ENCODE results near the gene CRTC1.

Gene CRTC1

DNA sequence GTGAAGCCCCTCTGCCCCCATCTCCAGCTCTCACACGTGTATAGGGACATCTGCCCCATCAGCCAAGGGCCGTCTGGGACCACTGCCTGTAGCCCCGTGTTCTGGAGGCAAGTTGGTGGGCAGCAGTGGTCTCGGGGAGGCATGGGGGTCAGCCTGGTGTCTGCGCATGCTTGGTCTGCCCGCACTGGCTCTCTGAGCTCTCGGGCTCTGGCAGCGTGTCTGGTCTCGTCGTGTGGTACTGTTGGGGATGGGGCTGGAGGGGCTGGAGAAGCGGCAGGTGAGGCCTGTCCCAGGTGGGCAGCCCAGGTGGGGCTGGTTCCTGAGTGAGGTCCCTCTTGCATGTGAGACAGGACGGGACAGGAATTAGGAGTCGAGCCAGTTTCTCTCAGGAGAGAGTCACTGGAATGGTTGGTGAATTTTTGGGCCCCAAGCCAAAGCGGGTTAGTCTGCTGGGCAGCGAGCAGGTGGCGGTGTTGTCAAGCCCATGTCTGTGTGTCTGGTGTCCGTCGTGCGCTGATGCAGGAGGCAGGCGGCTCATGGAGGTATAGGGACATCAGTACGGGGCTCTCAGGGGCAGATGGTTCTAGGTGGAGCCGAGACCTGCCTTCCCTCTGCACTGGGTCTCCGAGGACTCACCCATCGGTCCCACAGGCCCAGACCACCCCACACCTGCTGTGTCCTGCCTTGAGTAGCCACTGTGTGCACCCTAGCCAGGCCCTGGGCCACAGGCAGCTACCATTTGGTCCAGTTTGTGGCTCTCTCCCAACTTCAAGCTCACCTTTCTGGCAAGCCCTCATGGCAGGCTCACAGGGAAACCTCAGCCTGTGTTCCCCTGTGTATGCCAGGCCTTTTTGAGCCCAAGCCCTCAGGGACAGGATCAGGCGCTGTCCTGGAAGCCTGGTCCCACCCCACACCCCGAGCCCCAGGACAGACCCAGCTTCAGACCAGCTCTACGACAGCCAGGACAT is 89.4 kb downstream of the CRTC1 start:
- DNase-seq = no peak

DNA sequence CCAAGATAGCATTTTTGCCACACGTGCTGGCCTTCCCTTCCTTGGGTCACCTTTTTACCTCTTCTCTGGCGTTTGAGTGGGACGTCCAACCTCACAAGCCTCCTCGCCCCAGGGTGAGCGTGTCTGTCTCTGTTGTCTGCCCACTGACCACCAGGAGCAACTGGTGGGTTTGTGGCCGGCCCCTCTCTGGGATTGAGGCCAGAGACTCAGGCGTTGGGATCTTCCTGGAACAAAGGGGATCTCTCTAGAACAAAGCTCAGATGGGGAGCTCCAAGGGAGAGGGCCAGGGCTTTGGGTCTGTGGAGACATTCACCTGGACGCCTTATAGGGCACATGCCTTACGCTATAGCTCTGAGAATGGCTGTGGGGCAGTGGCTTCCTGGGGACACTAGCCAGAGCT is 90.2 kb downstream of the CRTC1 start:
- no peak for DNase-seq

DNA sequence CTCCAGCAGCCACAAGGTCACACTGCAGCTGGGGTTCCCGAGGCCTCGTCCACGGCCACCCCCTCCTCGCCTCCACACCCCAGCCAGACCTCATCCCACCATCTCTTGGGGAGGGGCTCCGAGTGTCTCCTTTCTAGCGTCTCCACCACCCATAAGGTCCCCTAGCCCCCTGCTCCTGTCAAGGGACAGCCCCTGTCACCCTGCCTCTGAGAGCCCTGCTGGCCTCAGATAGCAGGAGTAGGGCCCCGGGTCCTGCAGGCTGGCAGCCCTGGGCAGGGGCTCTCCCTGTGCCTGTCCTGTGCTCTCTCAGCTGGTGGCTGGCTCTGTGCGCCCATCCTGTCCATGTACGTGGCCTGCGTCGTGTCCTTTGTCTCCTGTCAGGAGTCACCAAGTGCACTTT is 90.6 kb downstream of the CRTC1 start:
- no peak for DNase-seq

DNA sequence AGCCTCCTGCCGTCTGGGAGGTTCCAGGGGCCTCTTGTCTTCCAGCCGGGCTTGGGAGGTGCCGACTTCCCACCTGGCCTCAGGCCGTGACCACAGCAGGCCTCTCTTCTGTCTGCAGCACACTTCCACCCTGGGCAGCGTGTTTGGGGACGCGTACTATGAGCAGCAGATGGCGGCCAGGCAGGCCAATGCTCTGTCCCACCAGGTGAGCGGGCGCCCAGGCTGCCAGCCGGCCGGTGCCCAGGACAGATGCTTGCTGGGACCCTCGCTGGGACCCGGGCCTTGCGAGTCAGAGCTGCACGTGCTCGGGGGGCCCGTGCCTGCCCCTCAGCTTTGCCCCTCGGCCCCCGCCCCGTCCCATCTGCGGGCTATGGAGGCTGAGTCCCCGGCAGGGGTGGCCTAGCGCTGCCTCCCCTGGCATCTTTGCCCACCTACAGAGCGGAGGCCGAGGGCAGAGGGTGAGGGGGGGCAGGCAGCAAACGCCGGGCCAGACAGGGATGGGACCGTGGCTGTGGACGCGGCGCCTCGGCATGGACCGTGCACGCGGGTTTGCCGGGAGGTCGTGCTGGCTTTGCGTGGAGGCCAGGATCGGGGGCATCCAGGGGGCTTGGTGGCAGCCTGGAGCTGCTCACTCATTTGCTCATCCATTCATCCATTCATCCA is 91.4 kb downstream of the CRTC1 start:
- DNase-seq = no peak

DNA sequence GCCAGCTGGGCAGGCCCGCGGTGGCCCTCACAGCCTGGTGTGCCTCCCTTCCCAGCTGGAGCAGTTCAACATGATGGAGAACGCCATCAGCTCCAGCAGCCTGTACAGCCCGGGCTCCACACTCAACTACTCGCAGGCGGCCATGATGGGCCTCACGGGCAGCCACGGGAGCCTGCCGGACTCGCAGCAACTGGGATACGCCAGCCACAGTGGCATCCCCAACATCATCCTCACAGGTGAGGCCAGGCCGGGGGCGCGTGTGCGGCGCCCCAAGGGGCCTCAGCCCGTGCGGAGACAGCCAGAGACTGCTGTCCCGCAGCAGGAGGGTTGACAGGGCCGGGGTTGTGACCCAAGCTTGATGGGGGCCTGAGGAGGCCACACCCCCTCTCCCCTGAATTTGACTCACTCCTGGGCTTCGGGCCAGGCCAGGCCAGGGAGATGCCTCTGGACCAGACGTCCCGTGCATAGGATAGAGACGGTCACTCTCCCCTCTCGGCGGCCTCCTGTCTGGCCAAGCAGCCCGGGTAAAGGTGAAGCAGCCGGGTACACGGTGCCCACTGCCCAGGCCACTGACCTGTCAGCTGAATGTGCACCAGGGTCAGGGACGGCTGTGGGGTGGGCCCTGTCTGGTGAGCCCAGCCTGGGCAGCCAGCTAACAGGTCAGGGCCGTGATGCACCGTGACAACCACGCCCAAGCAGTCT is 92.3 kb downstream of the CRTC1 start:
- no peak for DNase-seq

DNA sequence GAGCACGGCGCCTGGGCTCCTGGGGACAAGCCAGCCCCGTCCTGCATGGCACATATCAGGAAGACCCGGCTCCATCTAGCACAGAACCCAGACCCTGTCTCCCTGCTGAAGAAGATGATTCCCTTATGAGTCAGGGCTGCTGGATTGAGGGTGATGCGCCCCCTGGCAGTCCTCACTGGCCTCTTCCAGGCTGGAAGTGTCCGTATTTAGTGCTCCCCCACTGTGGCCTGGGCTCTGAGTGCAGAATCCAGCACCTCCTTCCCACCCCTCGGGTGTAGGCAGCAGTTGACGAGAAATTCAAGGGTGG is 92.8 kb downstream of the CRTC1 start:
- no peak for DNase-seq

DNA sequence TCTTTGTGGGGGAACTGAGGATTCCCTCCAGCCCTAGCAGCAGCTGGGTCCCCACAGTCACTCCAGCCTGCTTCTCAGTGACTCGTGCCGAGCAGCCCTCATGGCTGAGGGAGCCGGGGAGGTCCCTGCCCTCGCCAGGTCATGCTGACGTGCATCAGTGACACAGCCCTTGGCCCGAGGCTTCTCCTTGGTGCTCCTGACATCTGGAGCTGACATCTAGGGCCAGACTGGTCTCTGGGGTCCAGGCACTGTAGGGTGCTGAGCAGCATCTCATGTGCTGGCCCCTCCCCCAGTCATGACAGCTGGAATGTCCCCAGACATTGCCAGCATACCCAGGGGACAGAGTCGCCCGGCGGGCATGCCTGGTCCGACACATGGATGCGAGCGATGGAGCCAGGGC is 93.3 kb downstream of the CRTC1 start:
- no peak for DNase-seq

DNA sequence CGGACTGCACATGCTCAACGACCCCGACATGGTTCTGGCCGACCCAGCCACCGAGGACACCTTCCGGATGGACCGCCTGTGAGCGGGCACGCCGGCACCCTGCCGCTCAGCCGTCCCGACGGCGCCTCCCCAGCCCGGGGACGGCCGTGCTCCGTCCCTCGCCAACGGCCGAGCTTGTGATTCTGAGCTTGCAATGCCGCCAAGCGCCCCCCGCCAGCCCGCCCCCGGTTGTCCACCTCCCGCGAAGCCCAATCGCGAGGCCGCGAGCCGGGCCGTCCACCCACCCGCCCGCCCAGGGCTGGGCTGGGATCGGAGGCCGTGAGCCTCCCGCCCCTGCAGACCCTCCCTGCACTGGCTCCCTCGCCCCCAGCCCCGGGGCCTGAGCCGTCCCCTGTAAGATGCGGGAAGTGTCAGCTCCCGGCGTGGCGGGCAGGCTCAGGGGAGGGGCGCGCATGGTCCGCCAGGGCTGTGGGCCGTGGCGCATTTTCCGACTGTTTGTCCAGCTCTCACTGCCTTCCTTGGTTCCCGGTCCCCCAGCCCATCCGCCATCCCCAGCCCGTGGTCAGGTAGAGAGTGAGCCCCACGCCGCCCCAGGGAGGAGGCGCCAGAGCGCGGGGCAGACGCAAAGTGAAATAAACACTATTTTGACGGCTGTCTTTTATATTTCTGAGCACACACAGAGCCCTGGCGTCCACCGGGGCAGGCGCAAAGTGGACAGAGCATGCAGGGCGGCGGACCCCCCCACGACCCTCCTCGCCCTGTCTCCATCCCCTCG is 94.0 kb downstream of the CRTC1 start:
- DNase-seq = no peak

DNA sequence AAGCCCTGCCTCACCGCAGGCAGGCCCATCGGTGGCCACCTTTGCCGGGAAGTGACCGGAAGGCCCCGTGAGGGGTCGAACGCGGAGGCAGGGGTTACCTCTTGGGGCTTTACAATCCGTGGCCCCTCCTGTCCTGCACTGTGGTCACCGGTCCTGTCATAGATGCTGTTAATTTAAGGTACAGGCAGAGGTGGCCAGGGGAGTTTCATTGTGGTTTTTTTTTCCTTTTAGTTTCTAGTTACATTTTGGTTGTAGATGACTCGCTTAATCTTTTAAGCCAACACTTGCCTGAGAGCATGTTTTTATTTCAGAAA is 94.6 kb downstream of the CRTC1 start:
- no peak for DNase-seq

DNA sequence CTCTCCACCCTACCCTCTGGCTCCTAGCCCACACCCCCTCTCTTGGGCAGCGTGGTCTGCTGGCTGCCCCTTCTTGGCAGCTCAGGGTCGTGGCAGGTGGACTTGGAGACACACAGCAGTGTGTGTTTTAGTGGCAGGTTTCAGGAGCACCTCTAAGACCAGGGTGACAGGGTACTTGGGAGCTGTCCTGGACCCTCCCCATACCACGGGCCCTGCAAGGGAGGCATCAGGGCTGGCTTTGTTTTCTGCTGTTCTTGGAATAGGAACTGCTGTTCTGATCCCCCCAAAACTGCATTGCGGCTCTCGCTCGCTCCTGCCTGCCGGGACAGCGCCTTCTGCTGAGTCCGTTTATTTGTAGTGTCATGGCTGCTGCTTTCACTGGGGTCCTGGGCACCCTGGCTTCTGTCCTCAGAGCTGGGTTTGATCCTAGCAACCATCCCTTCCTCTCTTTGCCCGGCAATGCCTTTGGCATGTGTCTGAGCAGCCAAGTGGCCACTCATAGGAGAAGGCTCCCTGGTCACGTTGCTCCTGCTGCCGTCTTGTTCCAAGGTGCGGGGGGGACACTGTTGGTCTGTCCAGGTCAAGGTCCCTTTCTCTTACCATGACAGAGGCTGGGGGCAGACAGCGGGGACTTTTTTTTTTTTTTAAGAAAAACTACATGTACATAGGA is 95.5 kb downstream of the CRTC1 start:
- DNase-seq = no peak

DNA sequence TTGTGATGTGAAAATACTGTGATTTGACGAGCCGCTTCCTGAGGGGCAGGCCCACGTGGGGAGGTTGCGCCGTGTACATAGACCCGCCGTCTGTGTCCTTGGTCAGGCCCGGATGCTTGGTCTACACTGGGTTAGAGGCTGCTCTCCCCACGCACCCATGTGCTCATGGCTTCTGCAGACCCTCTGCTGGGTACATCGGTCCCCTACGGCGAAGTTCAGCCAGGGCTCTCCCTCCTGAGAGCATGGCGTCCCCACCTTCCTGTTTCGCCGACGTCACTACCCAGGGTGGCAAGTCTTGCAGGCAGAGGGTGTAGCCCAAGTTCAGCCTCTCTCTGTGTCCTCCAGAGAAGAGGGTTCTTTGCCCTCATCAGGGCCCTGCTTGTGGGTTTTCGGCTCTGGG is 96.6 kb downstream of the CRTC1 start:
- no peak for DNase-seq

DNA sequence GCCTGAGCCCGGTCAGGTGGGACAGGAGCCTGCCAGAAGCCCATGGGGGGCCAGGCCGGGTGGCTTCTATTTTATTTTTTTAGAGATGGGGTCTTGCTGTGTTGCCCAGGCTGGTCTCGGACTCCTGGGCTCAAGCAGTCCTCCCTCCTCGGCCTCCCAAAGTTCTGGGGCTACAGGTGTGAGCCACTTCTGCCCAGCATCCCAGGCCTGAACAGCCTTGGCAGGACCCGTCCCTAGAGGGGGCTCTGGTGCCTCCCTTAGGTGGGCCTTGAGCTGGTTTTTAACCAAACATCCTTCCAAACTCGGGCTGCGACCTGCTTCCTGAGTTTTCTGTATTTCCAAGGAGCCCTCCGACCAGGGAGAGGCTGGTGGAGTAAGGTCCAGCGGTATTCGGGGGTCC is 97.2 kb downstream of the CRTC1 start:
- DNase-seq = no peak

DNA sequence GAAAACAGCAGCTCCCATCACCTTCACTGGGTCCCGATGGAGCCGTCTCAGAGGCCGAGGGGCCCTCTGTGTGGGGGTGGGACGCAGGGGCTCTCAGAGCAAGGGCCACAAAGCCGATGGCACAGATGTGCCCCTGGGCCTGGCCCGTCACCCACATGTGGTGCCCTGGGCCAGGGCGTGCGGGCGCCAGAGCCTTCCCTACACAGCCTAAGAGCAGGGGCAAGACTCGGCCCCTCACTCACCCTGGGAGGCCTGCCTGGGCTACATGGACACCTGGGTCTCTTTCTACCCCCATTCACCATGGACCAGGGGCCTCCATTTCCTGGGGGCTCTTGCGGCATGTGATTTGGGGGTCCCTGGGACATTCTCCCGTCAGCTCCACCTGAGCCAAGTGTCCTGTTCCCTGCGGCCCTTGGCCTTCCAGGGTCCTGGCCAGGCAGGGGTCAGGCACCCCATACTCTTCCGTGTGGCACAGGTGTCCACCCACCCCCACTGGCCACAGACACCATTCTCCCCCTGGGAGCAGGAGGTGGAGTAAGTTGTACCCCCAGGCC is 97.6 kb downstream of the CRTC1 start:
- no peak for DNase-seq

DNA sequence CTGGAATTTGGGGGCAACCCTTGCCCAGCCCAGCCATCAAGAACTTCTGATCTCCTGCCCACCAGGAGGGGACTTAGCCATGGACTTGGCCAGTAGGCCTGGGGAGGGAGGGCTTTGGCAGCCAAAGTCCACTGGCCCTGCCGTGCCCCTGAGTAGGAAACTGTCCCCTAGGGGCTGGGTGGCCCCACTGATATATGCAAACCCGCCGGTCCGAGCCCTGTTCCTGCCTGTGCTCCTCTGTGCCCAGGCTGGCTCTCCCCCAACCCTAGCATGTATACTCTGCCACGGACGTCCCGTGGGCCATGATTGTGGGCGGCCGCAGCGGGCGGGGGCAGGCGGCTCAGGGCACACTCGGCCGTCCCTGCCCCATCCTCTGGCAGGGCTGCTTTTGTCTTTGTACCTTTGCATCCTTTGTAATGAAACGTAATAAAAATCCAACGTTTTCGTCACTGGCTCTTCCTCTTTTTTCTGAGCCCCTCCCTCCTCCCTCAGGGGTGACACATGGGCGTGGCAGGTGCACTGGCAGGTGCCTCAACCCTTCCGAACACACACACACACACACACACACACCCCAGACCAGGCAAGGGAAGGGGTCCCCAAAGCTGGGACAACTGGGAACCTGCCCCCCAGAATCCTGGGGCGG is 98.5 kb downstream of the CRTC1 start:
- DNase-seq = no peak

DNA sequence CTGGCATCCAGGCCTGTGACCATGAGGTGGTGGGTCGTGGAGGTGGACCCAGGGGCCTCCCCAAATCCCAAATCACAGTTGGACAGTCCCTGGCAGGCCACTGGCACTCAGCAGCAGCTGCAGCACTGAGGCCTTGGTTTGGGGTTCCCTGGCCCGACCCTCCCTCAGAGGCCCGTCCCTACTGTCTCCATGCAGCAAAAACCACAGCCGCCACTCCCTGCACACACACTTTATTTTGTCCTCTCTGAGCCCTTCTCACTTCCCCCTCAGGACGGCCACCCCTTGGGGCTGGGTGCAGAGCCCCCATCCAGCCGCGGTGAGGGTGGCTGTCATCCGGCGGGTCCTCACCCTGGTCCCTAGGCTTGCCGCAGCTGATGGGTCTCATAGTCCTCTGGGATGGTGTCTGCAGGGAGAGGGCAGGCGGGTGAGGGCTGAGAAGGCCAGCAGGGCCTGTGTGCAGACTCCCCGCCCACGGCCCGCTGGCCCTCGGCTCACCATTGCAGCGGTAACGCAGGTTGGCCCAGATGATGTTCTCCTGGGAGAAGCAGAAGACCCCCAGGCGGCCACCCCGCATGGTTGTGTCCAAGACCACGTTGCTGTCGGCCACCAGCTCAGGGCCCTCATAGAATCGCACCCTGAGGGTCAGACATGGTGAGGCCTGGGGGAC is 99.2 kb downstream of the CRTC1 start:
- no peak for DNase-seq

DNA sequence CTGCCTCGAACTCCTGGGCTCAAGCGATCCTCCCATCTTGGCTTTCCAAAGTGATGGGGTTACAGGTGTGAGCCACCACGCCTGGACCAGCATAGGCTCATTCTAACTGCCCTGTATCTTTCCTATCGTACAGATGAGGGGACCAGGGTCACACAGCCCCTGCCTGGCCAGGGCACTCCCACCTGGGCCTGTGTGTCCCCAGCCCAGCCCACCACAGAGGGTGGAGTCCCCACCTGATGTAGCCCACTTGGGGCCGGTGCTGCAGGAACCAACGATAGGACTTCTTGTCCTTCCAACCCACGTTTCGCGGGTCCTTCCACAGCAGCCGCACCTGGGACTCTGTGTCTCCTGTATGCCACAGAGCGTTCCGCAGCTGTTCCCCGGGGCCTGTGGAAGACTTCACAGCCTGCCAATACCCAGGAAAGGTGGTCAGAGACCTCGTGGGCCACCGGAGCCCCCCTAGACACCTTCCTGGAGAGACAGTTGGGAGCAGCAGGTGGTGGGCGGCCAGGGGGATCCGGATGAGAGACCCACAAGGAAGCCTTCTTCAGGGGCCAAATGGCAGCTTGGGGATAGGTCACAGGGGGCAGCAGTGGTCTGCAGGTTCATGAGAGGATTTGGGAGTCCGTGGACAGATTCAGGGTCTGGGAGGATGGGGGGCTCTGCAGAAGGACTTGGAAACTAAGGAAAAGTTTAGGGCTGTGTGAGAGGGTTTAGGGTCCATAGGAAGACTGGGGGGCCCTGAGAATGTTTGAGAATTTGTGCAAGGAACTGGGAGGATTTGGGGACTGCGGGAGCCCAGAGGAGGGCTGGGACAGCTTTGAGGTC is 100.7 kb downstream of the CRTC1 start:
- DNase-seq = no peak

DNA sequence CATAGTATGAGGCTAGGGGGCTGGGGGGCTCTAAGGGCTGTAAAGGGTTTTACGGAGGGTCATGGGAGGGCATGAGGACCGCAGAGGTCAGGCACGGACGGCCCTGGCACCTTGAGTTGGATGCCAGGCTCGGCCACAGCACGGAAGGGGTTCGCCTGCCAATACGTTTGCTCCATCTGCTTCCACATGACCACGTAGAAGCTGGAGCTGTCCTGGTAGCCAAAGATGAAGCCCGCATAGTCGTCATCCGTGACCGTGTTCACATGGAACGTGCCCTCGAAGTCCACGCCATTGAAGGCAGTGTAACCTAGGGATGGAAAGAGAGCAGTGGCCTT is 101.3 kb downstream of the CRTC1 start:
- DNase-seq = no peak

DNA sequence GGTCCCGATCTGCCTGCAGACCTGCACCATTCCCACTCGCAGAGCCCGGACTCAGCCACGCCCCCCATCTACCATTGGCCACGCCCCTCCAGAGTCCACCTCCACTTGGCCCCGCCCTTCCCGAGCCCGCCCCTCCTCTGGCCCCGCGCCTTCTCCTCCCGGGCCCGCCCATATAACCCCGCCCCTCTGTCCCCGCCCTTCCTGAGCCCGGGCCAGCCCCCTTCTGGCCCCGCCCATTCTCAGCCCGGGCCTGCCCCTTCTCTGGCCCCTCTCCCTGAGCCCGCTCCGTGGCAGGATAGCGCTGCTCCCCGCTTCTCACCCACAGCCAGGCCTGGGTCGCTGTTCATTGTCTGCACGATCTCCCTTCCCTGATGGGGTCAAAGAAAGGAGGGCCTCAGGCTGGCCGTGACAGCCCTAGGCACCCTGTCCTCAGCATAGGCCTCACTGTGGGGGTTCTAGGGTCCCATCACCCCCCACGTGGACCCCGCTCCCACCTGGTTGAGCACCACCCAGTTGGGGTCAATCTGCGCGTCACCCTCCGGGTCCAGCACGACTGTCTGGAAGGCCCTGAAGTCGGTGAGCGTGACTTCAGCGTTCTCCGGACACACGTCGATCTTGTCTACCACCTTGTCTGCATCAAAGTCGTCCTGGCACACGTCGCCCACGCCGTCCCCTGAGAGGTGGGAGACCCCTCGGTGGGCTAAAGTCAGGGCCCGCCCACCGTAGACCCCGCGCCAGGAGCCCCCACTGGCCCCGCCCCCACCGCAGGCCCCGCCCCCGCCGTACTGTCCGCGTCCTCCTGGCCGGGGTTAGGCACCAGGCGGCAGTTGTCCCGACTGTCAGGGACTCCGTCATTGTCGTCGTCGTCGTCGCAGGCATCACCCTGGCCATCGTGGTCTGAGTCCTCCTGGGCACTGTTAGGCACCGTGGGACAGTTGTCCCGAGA is 102.0 kb downstream of the CRTC1 start:
- no peak for DNase-seq

Measured in NCI-H345 (cell line).